HEK293 (cell line): ENCODE results near the gene MAML3.

Source experiments
- CTCF ChIA-PET: fragments of 350-600 bp; formaldehyde crosslinking; extraction: SDS; loops from one replicate; lab custom pipeline; 2021; ENCODE audit warnings: antibody characterized with exemption; lab: Yijun Ruan, JAX
- POLR2A ChIA-PET: fragments of 300-600 bp; formaldehyde crosslinking; extraction: SDS; loops from one replicate; lab custom pipeline; 2020; ENCODE audit warnings: antibody characterized with exemption, inconsistent platforms; lab: Yijun Ruan, JAX
- H3K27ac ChIP-seq: fragments of 200-500 bp; sonication (Bioruptor generic); 2 replicates; pipeline ENCODE4 v1.5.1; 2014; ENCODE audit warnings: low read depth, low read length, control low read depth, inconsistent platforms; ENCODE audit errors: extremely low read depth
- H3K36me3 ChIP-seq, 2 experiments: fragments of 200-500 bp in 1 of 2; sonication (Bioruptor generic) in 1 of 2; 1 replicate in 1 of 2; 2 replicates in 1 of 2; pipeline ENCODE4 v1.5.1; 2014 to 2017; ENCODE audit warnings: inconsistent platforms in 2 of 2, low read length in 2 of 2; ENCODE audit not compliant: control insufficient read depth in 2 of 2, insufficient read depth in 1 of 2
- H3K4me1 ChIP-seq: fragments of 200-500 bp; sonication (Bioruptor generic); 2 replicates; pipeline ENCODE4 v1.5.1; 2014; ENCODE audit warnings: mild to moderate bottlenecking, low read length, inconsistent platforms; ENCODE audit not compliant: control insufficient read depth, insufficient read depth
- H3K4me3 ChIP-seq: 2 replicates; pipeline ENCODE4 v1.5.1; 2011; ENCODE audit warnings: low read depth, mild to moderate bottlenecking, control low read depth, low read length, moderate library complexity
- H3K9me3 ChIP-seq: fragments of 200-500 bp; sonication (Bioruptor generic); 2 replicates; pipeline ENCODE4 v1.5.1; 2014; ENCODE audit warnings: low read depth, low read length, inconsistent platforms; ENCODE audit not compliant: control insufficient read depth, insufficient read depth
- FEZF1 ChIP-seq: fragments of 450-650 bp; formaldehyde crosslinking; IDR thresholded peaks from 2 replicates; pipeline ENCODE4 v1.5.1; 2016; ENCODE audit warnings: missing biosample characterization, missing genetic modification characterization
- GLIS1 ChIP-seq: fragments of 450-650 bp; formaldehyde crosslinking; IDR thresholded peaks from 2 replicates; pipeline ENCODE4 v1.5.1; 2016; ENCODE audit warnings: missing biosample characterization, missing genetic modification characterization
- IKZF3 ChIP-seq: fragments of 450-650 bp; IDR thresholded peaks from 2 replicates; pipeline ENCODE4 v1.5.0; 2018; ENCODE audit warnings: missing biosample characterization, mild to moderate bottlenecking, missing genetic modification characterization, moderate library complexity
- SP3 ChIP-seq: fragments of 450-650 bp; formaldehyde crosslinking; IDR thresholded peaks from 2 replicates; pipeline ENCODE4 v1.5.1; 2016; ENCODE audit warnings: missing biosample characterization, missing genetic modification characterization
- ZNF140 ChIP-seq: fragments of 450-650 bp; formaldehyde crosslinking; IDR thresholded peaks from 2 replicates; pipeline ENCODE4 v1.5.1; 2016; ENCODE audit warnings: missing biosample characterization, missing genetic modification characterization
- ZNF2 ChIP-seq: fragments of 450-650 bp; formaldehyde crosslinking; IDR thresholded peaks from 2 replicates; pipeline ENCODE4 v1.5.1; 2016; ENCODE audit warnings: missing biosample characterization, missing genetic modification characterization
- ZNF202 ChIP-seq: fragments of 450-650 bp; formaldehyde crosslinking; IDR thresholded peaks from 2 replicates; pipeline ENCODE4 v1.5.1; 2016; ENCODE audit warnings: missing biosample characterization, missing genetic modification characterization, borderline replicate concordance
- ZNF23 ChIP-seq: fragments of 450-650 bp; formaldehyde crosslinking; IDR thresholded peaks from 2 replicates; pipeline ENCODE4 v1.5.1; 2016; ENCODE audit warnings: missing biosample characterization, missing genetic modification characterization, borderline replicate concordance
- ZNF292 ChIP-seq: fragments of 450-650 bp; formaldehyde crosslinking; IDR thresholded peaks from 2 replicates; pipeline ENCODE4 v1.5.1; 2016; ENCODE audit warnings: low read depth, missing biosample characterization, missing genetic modification characterization, borderline replicate concordance
- ZNF302 ChIP-seq: fragments of 450-650 bp; formaldehyde crosslinking; IDR thresholded peaks from 2 replicates; pipeline ENCODE4 v1.5.1; 2016; ENCODE audit warnings: missing biosample characterization, missing genetic modification characterization, low read depth
- ZNF366 ChIP-seq: fragments of 450-650 bp; formaldehyde crosslinking; conservative IDR thresholded peaks from 2 replicates; pipeline ENCODE4 v1.5.1; 2016; ENCODE audit warnings: missing biosample characterization, missing genetic modification characterization
- ZNF404 ChIP-seq: fragments of 450-650 bp; formaldehyde crosslinking; IDR thresholded peaks from 2 replicates; pipeline ENCODE4 v1.5.1; 2017; ENCODE audit warnings: missing biosample characterization, missing genetic modification characterization
- ZNF423 ChIP-seq: fragments of 450-650 bp; formaldehyde crosslinking; IDR thresholded peaks from 2 replicates; pipeline ENCODE4 v1.5.1; 2016; ENCODE audit warnings: missing biosample characterization, missing genetic modification characterization
- ZNF521 ChIP-seq: fragments of 450-650 bp; formaldehyde crosslinking; IDR thresholded peaks from 2 replicates; pipeline ENCODE4 v1.5.1; 2017; ENCODE audit warnings: missing biosample characterization, mild to moderate bottlenecking, missing genetic modification characterization
- ZNF544 ChIP-seq: fragments of 450-650 bp; formaldehyde crosslinking; IDR thresholded peaks from 2 replicates; pipeline ENCODE4 v1.5.0; 2017; ENCODE audit warnings: missing biosample characterization, missing genetic modification characterization
- ZNF549 ChIP-seq: fragments of 450-650 bp; IDR thresholded peaks from 2 replicates; pipeline ENCODE4 v1.5.1; 2018; ENCODE audit warnings: missing biosample characterization, missing genetic modification characterization, mild to moderate bottlenecking, inconsistent platforms, moderate library complexity
- ZNF555 ChIP-seq: fragments of 450-650 bp; formaldehyde crosslinking; conservative IDR thresholded peaks from 2 replicates; pipeline ENCODE4 v1.5.1; 2017; ENCODE audit warnings: missing biosample characterization, mild to moderate bottlenecking, missing genetic modification characterization, inconsistent platforms
- ZNF658 ChIP-seq: fragments of 450-650 bp; formaldehyde crosslinking; IDR thresholded peaks from 2 replicates; pipeline ENCODE4; 2016; ENCODE audit warnings: missing biosample characterization, missing genetic modification characterization
- ZSCAN23 ChIP-seq: fragments of 450-650 bp; formaldehyde crosslinking; IDR thresholded peaks from 2 replicates; pipeline ENCODE4 v1.5.1; 2016; ENCODE audit warnings: missing biosample characterization, missing genetic modification characterization
- TF ChIP-seq, protein P1 (sequence below): sonication (generic); formaldehyde crosslinking; IDR thresholded peaks from 2 replicates; pipeline ENCODE4 v1.8.1; 2022; ENCODE audit warnings: mild to moderate bottlenecking, moderate library complexity, missing genetic modification reagents
- TF ChIP-seq, protein P2 (sequence below): fragments of 450-650 bp; formaldehyde crosslinking; IDR thresholded peaks from 2 replicates; pipeline ENCODE4 v1.5.1; 2017; ENCODE audit warnings: missing biosample characterization, missing genetic modification characterization
- TF ChIP-seq, protein P3 (sequence below): fragments of 450-650 bp; IDR thresholded peaks from 2 replicates; pipeline ENCODE4 v1.5.1; 2018; ENCODE audit warnings: missing biosample characterization, mild to moderate bottlenecking, missing genetic modification characterization
- TF ChIP-seq, protein P4 (sequence below): fragments of 450-650 bp; formaldehyde crosslinking; IDR thresholded peaks from 2 replicates; pipeline ENCODE4 v1.5.1; 2016; ENCODE audit warnings: missing biosample characterization, missing genetic modification characterization, borderline replicate concordance

MAML3 gene

DNA sequence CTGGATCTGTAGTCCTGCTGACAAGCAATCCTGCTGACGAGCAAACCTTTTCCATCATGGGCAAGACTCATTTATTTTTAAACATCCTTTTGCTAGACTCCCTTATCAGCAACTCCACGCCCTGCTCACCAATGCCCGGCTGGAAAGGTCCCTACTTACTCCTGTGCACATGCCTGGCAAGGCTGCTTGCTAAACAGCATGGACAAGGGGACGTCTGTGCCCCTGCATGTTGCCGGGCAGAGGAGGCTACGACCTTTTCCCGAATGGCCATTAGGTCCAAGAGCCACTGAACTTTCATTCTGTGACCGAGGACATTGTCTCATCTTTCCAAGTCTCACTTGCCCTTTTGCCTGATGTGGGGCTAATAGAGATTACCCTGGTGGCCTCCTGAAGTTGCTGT, 389.8 kb downstream of the MAML3 start:
- POLR2A ChIA-PET, result no interaction called here
- no peaks in the 10 kb centered on the region for H3K36me3 ChIP-seq
- H3K4me3 ChIP-seq, result no peak overlapping the region
- no peak overlapping the region for H3K27ac ChIP-seq
- TF ChIP-seq ZNF549, result no peak
- TF ChIP-seq ZNF366 (tag by site-specific recombination), result no peak
- TF ChIP-seq, protein P1, sequence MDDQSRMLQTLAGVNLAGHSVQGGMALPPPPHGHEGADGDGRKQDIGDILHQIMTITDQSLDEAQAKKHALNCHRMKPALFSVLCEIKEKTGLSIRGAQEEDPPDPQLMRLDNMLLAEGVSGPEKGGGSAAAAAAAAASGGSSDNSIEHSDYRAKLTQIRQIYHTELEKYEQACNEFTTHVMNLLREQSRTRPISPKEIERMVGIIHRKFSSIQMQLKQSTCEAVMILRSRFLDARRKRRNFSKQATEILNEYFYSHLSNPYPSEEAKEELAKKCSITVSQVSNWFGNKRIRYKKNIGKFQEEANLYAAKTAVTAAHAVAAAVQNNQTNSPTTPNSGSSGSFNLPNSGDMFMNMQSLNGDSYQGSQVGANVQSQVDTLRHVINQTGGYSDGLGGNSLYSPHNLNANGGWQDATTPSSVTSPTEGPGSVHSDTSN (CRISPR knock-in tag), result no peak
- TF ChIP-seq, protein P2, sequence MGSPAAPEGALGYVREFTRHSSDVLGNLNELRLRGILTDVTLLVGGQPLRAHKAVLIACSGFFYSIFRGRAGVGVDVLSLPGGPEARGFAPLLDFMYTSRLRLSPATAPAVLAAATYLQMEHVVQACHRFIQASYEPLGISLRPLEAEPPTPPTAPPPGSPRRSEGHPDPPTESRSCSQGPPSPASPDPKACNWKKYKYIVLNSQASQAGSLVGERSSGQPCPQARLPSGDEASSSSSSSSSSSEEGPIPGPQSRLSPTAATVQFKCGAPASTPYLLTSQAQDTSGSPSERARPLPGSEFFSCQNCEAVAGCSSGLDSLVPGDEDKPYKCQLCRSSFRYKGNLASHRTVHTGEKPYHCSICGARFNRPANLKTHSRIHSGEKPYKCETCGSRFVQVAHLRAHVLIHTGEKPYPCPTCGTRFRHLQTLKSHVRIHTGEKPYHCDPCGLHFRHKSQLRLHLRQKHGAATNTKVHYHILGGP (tag by site-specific recombination), result no peak
- TF ChIP-seq ZNF140 (tag by site-specific recombination), result no peak
- TF ChIP-seq ZNF202 (tag by site-specific recombination), result no peak
- TF ChIP-seq IKZF3 (tag by site-specific recombination), result no peak
- TF ChIP-seq ZNF521, result no peak
- CTCF ChIA-PET, result no interaction called here
- peaks cover 5% of the 10 kb centered on the region; the same call in 1 of the 2 replicates for H3K4me1 ChIP-seq
- H3K9me3 ChIP-seq, result no peaks in the 10 kb centered on the region

DNA sequence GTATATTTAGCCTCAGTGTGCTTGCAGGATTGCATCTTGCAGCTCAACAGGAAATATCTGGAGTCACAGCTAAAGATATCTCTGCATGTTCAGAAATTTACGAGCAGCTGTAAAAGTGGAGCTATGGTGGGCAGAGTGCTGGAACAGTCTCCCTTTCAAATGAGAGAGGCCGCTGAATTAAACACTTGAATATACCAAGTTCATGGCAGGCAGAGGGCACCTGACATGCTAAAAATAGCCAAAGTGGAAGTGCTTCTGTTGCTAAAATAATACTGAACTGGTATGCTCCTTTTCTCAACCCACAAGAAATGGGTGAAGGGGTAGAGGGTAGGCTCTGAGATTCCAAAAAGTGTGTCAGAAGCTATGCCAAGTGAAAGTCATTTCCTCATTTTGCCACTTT, 390.3 kb downstream of the MAML3 start:
- H3K36me3 ChIP-seq, result no peaks in the 10 kb centered on the region
- H3K4me1 ChIP-seq, result peaks cover 5% of the 10 kb centered on the region; the same call in 1 of the 2 replicates
- H3K27ac ChIP-seq, result no peak overlapping the region
- H3K9me3 ChIP-seq, result no peaks in the 10 kb centered on the region
- POLR2A ChIA-PET, result no interaction called here
- CTCF ChIA-PET, result no interaction called here
- H3K4me3 ChIP-seq, result no peak overlapping the region
- TF ChIP-seq ZNF302 (tag by site-specific recombination) (no peak), ZNF544 (tag by site-specific recombination) (no peak), ZNF404 (tag by site-specific recombination) (no peak), ZNF555 (no peak), ZNF292 (tag by site-specific recombination) (no peak), ZNF423 (tag by site-specific recombination) (no peak), SP3 (tag by site-specific recombination) (no peak), ZNF2 (tag by site-specific recombination) (no peak), ZNF23 (no peak), FEZF1 (tag by site-specific recombination) (0 out of 2 replicates have a peak, but pooled peaks have one; percentile 20), ZNF658 (tag by site-specific recombination) (no peak), ZSCAN23 (no peak), GLIS1 (tag by site-specific recombination) (no peak)
- TF ChIP-seq, protein P3, sequence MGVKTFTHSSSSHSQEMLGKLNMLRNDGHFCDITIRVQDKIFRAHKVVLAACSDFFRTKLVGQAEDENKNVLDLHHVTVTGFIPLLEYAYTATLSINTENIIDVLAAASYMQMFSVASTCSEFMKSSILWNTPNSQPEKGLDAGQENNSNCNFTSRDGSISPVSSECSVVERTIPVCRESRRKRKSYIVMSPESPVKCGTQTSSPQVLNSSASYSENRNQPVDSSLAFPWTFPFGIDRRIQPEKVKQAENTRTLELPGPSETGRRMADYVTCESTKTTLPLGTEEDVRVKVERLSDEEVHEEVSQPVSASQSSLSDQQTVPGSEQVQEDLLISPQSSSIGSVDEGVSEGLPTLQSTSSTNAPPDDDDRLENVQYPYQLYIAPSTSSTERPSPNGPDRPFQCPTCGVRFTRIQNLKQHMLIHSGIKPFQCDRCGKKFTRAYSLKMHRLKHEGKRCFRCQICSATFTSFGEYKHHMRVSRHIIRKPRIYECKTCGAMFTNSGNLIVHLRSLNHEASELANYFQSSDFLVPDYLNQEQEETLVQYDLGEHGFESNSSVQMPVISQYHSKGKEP (tag by site-specific recombination), result peak; percentile 68
- TF ChIP-seq, protein P4, sequence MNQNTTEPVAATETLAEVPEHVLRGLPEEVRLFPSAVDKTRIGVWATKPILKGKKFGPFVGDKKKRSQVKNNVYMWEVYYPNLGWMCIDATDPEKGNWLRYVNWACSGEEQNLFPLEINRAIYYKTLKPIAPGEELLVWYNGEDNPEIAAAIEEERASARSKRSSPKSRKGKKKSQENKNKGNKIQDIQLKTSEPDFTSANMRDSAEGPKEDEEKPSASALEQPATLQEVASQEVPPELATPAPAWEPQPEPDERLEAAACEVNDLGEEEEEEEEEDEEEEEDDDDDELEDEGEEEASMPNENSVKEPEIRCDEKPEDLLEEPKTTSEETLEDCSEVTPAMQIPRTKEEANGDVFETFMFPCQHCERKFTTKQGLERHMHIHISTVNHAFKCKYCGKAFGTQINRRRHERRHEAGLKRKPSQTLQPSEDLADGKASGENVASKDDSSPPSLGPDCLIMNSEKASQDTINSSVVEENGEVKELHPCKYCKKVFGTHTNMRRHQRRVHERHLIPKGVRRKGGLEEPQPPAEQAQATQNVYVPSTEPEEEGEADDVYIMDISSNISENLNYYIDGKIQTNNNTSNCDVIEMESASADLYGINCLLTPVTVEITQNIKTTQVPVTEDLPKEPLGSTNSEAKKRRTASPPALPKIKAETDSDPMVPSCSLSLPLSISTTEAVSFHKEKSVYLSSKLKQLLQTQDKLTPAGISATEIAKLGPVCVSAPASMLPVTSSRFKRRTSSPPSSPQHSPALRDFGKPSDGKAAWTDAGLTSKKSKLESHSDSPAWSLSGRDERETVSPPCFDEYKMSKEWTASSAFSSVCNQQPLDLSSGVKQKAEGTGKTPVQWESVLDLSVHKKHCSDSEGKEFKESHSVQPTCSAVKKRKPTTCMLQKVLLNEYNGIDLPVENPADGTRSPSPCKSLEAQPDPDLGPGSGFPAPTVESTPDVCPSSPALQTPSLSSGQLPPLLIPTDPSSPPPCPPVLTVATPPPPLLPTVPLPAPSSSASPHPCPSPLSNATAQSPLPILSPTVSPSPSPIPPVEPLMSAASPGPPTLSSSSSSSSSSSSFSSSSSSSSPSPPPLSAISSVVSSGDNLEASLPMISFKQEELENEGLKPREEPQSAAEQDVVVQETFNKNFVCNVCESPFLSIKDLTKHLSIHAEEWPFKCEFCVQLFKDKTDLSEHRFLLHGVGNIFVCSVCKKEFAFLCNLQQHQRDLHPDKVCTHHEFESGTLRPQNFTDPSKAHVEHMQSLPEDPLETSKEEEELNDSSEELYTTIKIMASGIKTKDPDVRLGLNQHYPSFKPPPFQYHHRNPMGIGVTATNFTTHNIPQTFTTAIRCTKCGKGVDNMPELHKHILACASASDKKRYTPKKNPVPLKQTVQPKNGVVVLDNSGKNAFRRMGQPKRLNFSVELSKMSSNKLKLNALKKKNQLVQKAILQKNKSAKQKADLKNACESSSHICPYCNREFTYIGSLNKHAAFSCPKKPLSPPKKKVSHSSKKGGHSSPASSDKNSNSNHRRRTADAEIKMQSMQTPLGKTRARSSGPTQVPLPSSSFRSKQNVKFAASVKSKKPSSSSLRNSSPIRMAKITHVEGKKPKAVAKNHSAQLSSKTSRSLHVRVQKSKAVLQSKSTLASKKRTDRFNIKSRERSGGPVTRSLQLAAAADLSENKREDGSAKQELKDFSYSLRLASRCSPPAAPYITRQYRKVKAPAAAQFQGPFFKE, result no peak
